ENCODE data around the gene IQCK. TPM values are rescaled to one million over a fixed set of nuclear protein-coding genes. Genes with fewer than 3 reads are reported as not detected.

IQCK gene
- total RNA-seq, 2 donors from 2014 or later, result 7.5 to 14.4 TPM

DNA sequence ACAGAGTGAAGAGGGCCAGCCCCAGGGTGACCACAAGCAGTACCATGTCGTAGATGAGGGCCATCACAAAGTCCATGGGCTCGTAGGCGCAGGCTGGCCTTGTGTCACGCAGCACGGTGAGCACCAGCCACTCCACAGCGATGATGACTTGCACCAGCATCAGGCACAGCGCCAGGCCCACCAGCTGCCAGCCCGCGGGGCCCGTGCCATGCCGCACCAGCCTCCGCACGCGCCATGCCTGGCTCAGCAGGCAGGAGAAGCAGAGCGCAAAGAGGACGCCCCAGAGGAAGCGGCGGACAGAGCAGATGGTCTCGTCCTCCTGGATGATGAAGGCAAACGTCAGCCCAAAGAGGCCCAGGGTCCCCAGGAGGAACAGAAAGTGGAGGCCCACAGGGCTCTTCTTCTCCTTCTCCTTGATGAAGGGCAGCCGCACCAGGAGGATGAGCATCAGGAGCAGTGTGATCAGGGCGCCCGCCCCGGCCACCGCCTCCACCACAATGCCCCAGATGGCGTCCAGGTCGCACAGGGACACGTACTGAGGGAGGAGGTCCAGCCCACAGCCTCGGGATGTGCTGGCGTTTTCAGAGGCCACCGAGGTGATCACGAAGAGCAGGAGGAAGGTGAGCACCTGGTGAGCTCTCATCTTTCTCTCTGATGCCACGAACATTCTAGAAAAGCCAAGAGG, 154.2 kb downstream of the IQCK start:
- no peak for DNase-seq (ENCODE audit: low spot score)
- peaks cover 25% of the 10 kb centered on the region for H3K36me3 ChIP-seq
- no peak overlapping the region for H3K4me3 ChIP-seq
- peaks cover 0 to 42% of the 10 kb centered on the region in 2 donors for H3K4me1 ChIP-seq
- no peaks in the 10 kb centered on the region for H3K27me3 ChIP-seq
- no peaks in the 10 kb centered on the region for H3K9me3 ChIP-seq
- TF ChIP-seq, protein P1, sequence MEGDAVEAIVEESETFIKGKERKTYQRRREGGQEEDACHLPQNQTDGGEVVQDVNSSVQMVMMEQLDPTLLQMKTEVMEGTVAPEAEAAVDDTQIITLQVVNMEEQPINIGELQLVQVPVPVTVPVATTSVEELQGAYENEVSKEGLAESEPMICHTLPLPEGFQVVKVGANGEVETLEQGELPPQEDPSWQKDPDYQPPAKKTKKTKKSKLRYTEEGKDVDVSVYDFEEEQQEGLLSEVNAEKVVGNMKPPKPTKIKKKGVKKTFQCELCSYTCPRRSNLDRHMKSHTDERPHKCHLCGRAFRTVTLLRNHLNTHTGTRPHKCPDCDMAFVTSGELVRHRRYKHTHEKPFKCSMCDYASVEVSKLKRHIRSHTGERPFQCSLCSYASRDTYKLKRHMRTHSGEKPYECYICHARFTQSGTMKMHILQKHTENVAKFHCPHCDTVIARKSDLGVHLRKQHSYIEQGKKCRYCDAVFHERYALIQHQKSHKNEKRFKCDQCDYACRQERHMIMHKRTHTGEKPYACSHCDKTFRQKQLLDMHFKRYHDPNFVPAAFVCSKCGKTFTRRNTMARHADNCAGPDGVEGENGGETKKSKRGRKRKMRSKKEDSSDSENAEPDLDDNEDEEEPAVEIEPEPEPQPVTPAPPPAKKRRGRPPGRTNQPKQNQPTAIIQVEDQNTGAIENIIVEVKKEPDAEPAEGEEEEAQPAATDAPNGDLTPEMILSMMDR (IDR thresholded peaks at IDR 0.05), result no peak
- no peak overlapping the region for H3K27ac ChIP-seq

DNA sequence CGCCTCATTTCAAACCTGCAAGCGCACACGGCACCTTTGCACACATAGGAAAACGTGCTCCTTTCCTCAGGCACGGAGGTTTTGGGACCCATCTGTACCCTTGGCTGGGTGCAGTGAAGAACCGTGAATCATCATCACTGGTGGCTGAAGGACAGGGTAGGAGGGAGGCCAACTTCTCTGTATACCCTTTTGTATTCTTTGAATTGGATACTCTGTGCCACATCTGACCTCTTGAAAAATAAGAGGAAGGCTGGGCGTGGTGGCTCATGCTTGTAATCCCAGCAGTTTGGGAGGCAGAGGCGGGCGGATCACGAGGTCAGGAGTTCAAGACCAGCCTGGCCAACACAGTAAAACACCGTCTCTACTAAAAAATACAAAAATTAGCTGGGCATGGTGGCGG, 154.9 kb downstream of the IQCK start:
- no peaks in the 10 kb centered on the region for H3K27me3 ChIP-seq
- H3K27ac ChIP-seq, result no peak overlapping the region
- H3K36me3 ChIP-seq, result peaks cover 25% of the 10 kb centered on the region
- H3K9me3 ChIP-seq, result no peaks in the 10 kb centered on the region
- TF ChIP-seq, protein P1 (IDR thresholded peaks at IDR 0.05), result no peak
- no peak overlapping the region for H3K4me3 ChIP-seq
- peaks cover 0 to 49% of the 10 kb centered on the region in 2 donors for H3K4me1 ChIP-seq
- DNase-seq (ENCODE audit: low spot score), result no peak

DNA sequence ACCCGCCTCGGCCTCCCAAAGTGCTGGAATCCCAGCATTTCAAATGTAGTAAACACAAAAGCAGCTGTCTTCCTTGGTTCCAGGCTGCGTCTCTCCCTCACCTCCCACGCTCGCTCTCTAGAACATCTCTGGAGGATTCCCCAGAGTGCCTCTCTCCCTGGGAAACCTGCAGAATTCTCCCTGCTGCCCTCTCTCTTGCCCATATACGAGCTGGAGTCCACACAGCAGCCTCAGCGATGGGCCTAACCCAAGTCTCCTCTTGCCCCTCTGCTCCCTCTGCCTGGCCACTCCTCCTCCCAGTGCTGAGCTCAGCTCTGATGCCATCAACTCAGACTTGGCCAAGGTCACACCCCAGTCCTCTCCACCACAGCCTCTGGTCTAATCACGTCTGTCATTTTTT, 156.0 kb downstream of the IQCK start:
- TF ChIP-seq, protein P1 (IDR thresholded peaks at IDR 0.05), result no peak
- no peak for DNase-seq (ENCODE audit: low spot score)
- Histone ChIP-seq H3K4me1 (peaks cover 0 to 50% of the 10 kb centered on the region in 2 donors), H3K9me3 (no peaks in the 10 kb centered on the region), H3K36me3 (peaks cover 25% of the 10 kb centered on the region), H3K27ac (peak overlapping the region; percentile 6 to 46), H3K4me3 (no peak overlapping the region), H3K27me3 (no peaks in the 10 kb centered on the region)

DNA sequence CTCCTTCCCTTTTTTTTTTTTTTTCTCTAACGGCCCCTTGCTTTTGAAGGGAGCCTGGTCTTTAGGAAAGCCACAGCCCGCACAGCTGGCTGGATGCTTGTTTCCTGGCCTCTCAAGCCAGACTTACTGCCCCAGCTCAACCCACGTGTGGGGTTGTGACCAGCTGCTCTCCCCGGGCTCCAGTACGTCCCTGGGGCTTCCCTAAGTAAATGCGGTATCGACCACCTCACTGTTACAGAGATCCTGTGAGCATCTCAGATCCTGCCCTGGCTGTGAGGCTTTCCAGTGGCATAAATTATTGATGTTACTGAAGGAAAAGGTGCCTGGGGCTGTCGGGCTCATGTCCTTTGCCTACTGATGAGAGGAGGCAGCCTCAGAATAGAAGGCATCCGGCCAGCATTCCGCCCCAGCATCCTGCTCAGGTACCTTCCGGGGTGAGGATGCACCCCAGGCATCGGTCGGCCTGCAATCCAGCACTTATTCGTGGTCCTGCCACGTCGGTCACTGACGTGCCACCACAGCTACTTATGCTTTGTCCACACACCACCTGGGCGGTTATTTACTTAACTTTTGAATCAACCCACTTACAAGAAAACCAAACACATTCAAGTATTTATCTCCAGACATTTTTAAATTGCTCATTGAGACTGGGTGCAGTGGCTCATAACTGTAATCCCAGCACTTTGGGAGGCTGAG, 156.9 kb downstream of the IQCK start:
- Histone ChIP-seq H3K27me3 (no peaks in the 10 kb centered on the region), H3K36me3 (peaks cover 25% of the 10 kb centered on the region), H3K27ac (peak overlapping the region; percentile 6 to 46), H3K4me3 (no peak overlapping the region), H3K9me3 (no peaks in the 10 kb centered on the region), H3K4me1 (peaks cover 0 to 58% of the 10 kb centered on the region in 2 donors)
- TF ChIP-seq, protein P1 (IDR thresholded peaks at IDR 0.05), result no peak
- no peak for DNase-seq (ENCODE audit: low spot score)

DNA sequence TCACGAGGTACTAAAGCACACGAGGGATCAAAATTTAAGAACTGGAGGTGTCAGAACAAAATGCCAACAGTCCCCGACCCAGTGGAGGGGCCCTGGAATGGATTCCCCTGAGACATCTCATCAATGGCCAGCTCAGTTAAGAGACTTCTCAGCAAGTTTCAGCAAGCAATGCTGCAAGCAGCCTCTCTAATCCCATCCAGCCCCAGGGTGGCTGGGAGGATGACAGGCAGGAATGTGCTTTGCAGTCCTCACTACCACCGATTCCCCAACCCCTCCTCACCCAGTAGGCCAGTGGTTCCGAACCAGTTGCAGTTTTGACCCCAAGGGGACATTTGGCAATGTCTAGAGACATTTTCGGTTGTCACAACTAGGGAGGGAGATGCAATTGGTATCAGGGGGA, 157.8 kb downstream of the IQCK start:
- DNase-seq (ENCODE audit: low spot score), result no peak
- TF ChIP-seq, protein P1 (IDR thresholded peaks at IDR 0.05), result no peak
- Histone ChIP-seq H3K9me3 (no peaks in the 10 kb centered on the region), H3K27me3 (no peaks in the 10 kb centered on the region), H3K4me3 (no peak overlapping the region), H3K36me3 (peaks cover 17% of the 10 kb centered on the region), H3K27ac (no peak overlapping the region), H3K4me1 (peaks cover 0 to 58% of the 10 kb centered on the region in 2 donors)

Data from right atrium auricular region (tissue), 2 donors.